ENCODE data around the gene HECW1.
"Not testable (repeated sequence)": the region's sequence is repeated elsewhere in the genome, so short reads cannot be mapped to it uniquely, and the experiment has no call there.

Gene HECW1

GRCh38 chr7:43112941-43113621 lies 634 bp downstream of the HECW1 start:
- no peak for ATAC-seq

- ATAC-seq = no peak
Observed at GRCh38 chr7:43113622-43114457, 1.4 kb downstream of the HECW1 start.

- ATAC-seq = no peak
Observed at GRCh38 chr7:43114458-43114780, 2.0 kb downstream of the HECW1 start.

GRCh38 chr7:43116451-43116850 lies 4.0 kb downstream of the HECW1 start:
- no peak for ATAC-seq

- ATAC-seq = no peak
Observed at GRCh38 chr7:43117095-43117494, 4.6 kb downstream of the HECW1 start.

- ATAC-seq = no peak
Observed at GRCh38 chr7:43117861-43118260, 5.4 kb downstream of the HECW1 start.

GRCh38 chr7:43118313-43118712 lies 5.9 kb downstream of the HECW1 start:
- ATAC-seq = no peak

GRCh38 chr7:43119371-43120075 lies 7.1 kb downstream of the HECW1 start:
- ATAC-seq = no peak

- no peak for ATAC-seq
Observed at GRCh38 chr7:43121973-43122372, 9.5 kb downstream of the HECW1 start.

GRCh38 chr7:43123457-43123856 lies 11.0 kb downstream of the HECW1 start:
- ATAC-seq = no peak

- ATAC-seq = no peak
Observed at GRCh38 chr7:43124388-43124787, 11.9 kb downstream of the HECW1 start.

GRCh38 chr7:43130347-43130746 lies 17.9 kb downstream of the HECW1 start:
- no peak for ATAC-seq

GRCh38 chr7:43135129-43135528 lies 22.7 kb downstream of the HECW1 start:
- ATAC-seq = no peak

- no peak for ATAC-seq
Observed at GRCh38 chr7:43136064-43136463, 23.6 kb downstream of the HECW1 start.

- ATAC-seq = not testable (repeated sequence)
Observed at GRCh38 chr7:43137121-43137744, 24.8 kb downstream of the HECW1 start.

GRCh38 chr7:43137811-43138210 lies 25.4 kb downstream of the HECW1 start:
- no peak for ATAC-seq

GRCh38 chr7:43138710-43139109 lies 26.3 kb downstream of the HECW1 start:
- ATAC-seq = no peak

- ATAC-seq = no peak
Observed at GRCh38 chr7:43139137-43139536, 26.7 kb downstream of the HECW1 start.

- ATAC-seq = no peak
Observed at GRCh38 chr7:43140186-43140585, 27.7 kb downstream of the HECW1 start.

GRCh38 chr7:43141091-43141490 lies 28.6 kb downstream of the HECW1 start:
- ATAC-seq = no peak

- ATAC-seq = no peak
Observed at GRCh38 chr7:43142703-43143102, 30.3 kb downstream of the HECW1 start.

GRCh38 chr7:43143918-43144589 lies 31.6 kb downstream of the HECW1 start:
- ATAC-seq = no peak

All from activated CD4-positive, CD25-positive, alpha-beta regulatory T cell treated with anti-CD3 and anti-CD28 coated beads, Interleukin-2, amount 50 U/mL, for 24 hours (primary cell).